Urinary bladder (tissue), 4 donors: Measurements from ENCODE around the gene MRPS5. TPM values are rescaled to one million over a fixed set of nuclear protein-coding genes. Genes with fewer than 3 reads are reported as not detected.

Source experiments
- DNase-seq: peaks from one replicate; pipeline ENCODE4 v3.0.0-alpha.2; 2015; ENCODE audit errors: extremely low spot score
- H3K27ac ChIP-seq: one replicate; pipeline ENCODE4 v1.5.1; 2013; ENCODE audit warnings: low read depth, mild to moderate bottlenecking, moderate library complexity
- H3K36me3 ChIP-seq: one replicate; pipeline ENCODE4 v1.6.1; 2013; ENCODE audit warnings: mild to moderate bottlenecking, moderate library complexity; ENCODE audit not compliant: insufficient read depth
- H3K4me1 ChIP-seq: one replicate; pipeline ENCODE4 v1.6.1; 2013; ENCODE audit warnings: mild to moderate bottlenecking, moderate library complexity; ENCODE audit not compliant: insufficient read depth
- H3K4me3 ChIP-seq: one replicate; pipeline ENCODE4 v1.5.1; 2013; ENCODE audit warnings: low read depth, low read length
- WGBS: extraction: QIAGEN DNeasy Blood & Tissue Kit; methylation state at CpG from one replicate; pipeline ENCODE4 v1.1.7; 2013; 5-methylcytosine and 5-hydroxymethylcytosine counted together
- polyA plus RNA-seq: library from polyadenylated mRNA; stranded (reverse); fragments of 200-250 nt; gene quantifications from one replicate; pipeline ENCODE4 v1.2.3, GENCODE V29; 2013
- total RNA-seq: library from RNA; depleted of rRNA; stranded (reverse); fragments of >200 nt; gene quantifications from one replicate; pipeline ENCODE4 v1.2.3, GENCODE V29; 2014
- donor health status: healthy with polysubstance abuse.
- donor health status: healthy.

Gene MRPS5
- total and polyA plus RNA-seq, 2 donors, result 43.5 to 49.3 TPM

GRCh38 chr2:95077530-95077825, 44.1 kb downstream of the MRPS5 start:
- H3K36me3 ChIP-seq, result no peaks in the 10 kb centered on the region
- WGBS, result 36% methylated on average over 3 of the region's 3 CpGs
- H3K4me3 ChIP-seq, result no peak overlapping the region
- DNase-seq, result no peak
- no peak overlapping the region for H3K27ac ChIP-seq
- no peaks in the 10 kb centered on the region for H3K4me1 ChIP-seq

- H3K4me1 ChIP-seq, result no peaks in the 10 kb centered on the region
- WGBS, result 7% methylated on average over 44 of the region's 44 CpGs
- no peak overlapping the region for H3K27ac ChIP-seq
- H3K36me3 ChIP-seq, result no peaks in the 10 kb centered on the region
- peak overlapping the region; percentile 16 for H3K4me3 ChIP-seq
- peak; percentile 29 for DNase-seq
Measured at GRCh38 chr2:95076705-95077529, 44.7 kb downstream of the MRPS5 start.

GRCh38 chr2:95075440-95076132, 46.0 kb downstream of the MRPS5 start:
- no peak overlapping the region for H3K4me3 ChIP-seq
- H3K36me3 ChIP-seq, result no peaks in the 10 kb centered on the region
- H3K27ac ChIP-seq, result no peak overlapping the region
- no peaks in the 10 kb centered on the region for H3K4me1 ChIP-seq
- WGBS, result 60% methylated on average over 8 of the region's 8 CpGs
- no peak for DNase-seq

- no peak for DNase-seq
- Histone ChIP-seq H3K36me3 (no peaks in the 10 kb centered on the region), H3K4me1 (no peaks in the 10 kb centered on the region), H3K4me3 (no peak overlapping the region), H3K27ac (no peak overlapping the region)
- WGBS, result 66% methylated on average over 15 of the region's 15 CpGs
Measured at GRCh38 chr2:95074663-95075439, 46.8 kb downstream of the MRPS5 start.

GRCh38 chr2:95073856-95074662, 47.5 kb downstream of the MRPS5 start:
- H3K4me1 ChIP-seq, result no peaks in the 10 kb centered on the region
- H3K36me3 ChIP-seq, result no peaks in the 10 kb centered on the region
- no peak overlapping the region for H3K27ac ChIP-seq
- 78% methylated on average over 18 of the region's 18 CpGs for WGBS
- no peak for DNase-seq
- H3K4me3 ChIP-seq, result no peak overlapping the region

GRCh38 chr2:95072424-95072823, 49.2 kb downstream of the MRPS5 start:
- H3K4me3 ChIP-seq, result no peak overlapping the region
- no peaks in the 10 kb centered on the region for H3K36me3 ChIP-seq
- WGBS, result 76% methylated on average over 4 of the region's 4 CpGs
- no peak overlapping the region for H3K27ac ChIP-seq
- no peaks in the 10 kb centered on the region for H3K4me1 ChIP-seq
- no peak for DNase-seq

- 77% methylated on average over 4 of the region's 4 CpGs for WGBS
- no peak overlapping the region for H3K27ac ChIP-seq
- no peaks in the 10 kb centered on the region for H3K36me3 ChIP-seq
- no peak for DNase-seq
- no peaks in the 10 kb centered on the region for H3K4me1 ChIP-seq
- no peak overlapping the region for H3K4me3 ChIP-seq
Measured at GRCh38 chr2:95071856-95072255, 49.8 kb downstream of the MRPS5 start.

GRCh38 chr2:95069465-95069864, 52.1 kb downstream of the MRPS5 start:
- Histone ChIP-seq H3K27ac (no peak overlapping the region), H3K36me3 (no peaks in the 10 kb centered on the region), H3K4me3 (no peak overlapping the region), H3K4me1 (no peaks in the 10 kb centered on the region)
- WGBS, result 62% methylated on average over 9 of the region's 9 CpGs
- no peak for DNase-seq

- no peaks in the 10 kb centered on the region for H3K36me3 ChIP-seq
- H3K4me1 ChIP-seq, result no peaks in the 10 kb centered on the region
- DNase-seq, result no peak
- 72% methylated on average over 2 of the region's 2 CpGs for WGBS
- H3K4me3 ChIP-seq, result no peak overlapping the region
- no peak overlapping the region for H3K27ac ChIP-seq
Measured at GRCh38 chr2:95068256-95068655, 53.4 kb downstream of the MRPS5 start.

GRCh38 chr2:95063086-95063958, 58.3 kb downstream of the MRPS5 start:
- H3K27ac ChIP-seq, result no peak overlapping the region
- H3K4me3 ChIP-seq, result no peak overlapping the region
- no peak for DNase-seq
- no peaks in the 10 kb centered on the region for H3K36me3 ChIP-seq
- 81% methylated on average over 12 of the region's 12 CpGs for WGBS
- H3K4me1 ChIP-seq, result no peaks in the 10 kb centered on the region

GRCh38 chr2:95062242-95063085, 59.1 kb downstream of the MRPS5 start:
- Histone ChIP-seq H3K4me1 (no peaks in the 10 kb centered on the region), H3K27ac (no peak overlapping the region), H3K36me3 (no peaks in the 10 kb centered on the region), H3K4me3 (no peak overlapping the region)
- DNase-seq, result no peak
- 68% methylated on average over 11 of the region's 11 CpGs for WGBS

GRCh38 chr2:95061601-95062183, 59.9 kb downstream of the MRPS5 start:
- H3K27ac ChIP-seq, result no peak overlapping the region
- whole genome bisulfite sequencing, result 62% methylated on average over 11 of the region's 11 CpGs
- DNase-seq, result no peak

More at GRCh38 chr2:95061601-95062183, 59.9 kb downstream of the MRPS5 start:
- Histone ChIP-seq H3K4me1 (no peaks in the 10 kb centered on the region), H3K4me3 (no peak overlapping the region), H3K36me3 (no peaks in the 10 kb centered on the region)
